Stimulated activated CD4-positive, alpha-beta T cell treated with anti-CD3 and anti-CD28 coated beads, Interleukin-2, amount 100 ng/mL, for 48 hours (primary cell): Measurements from ENCODE around the gene SLC44A5.

Experiments
- DNase-seq, 2 donors: peaks; one replicate each; pipeline ENCODE4 v3.0.0-alpha.2; 2020

SLC44A5 gene

DNA sequence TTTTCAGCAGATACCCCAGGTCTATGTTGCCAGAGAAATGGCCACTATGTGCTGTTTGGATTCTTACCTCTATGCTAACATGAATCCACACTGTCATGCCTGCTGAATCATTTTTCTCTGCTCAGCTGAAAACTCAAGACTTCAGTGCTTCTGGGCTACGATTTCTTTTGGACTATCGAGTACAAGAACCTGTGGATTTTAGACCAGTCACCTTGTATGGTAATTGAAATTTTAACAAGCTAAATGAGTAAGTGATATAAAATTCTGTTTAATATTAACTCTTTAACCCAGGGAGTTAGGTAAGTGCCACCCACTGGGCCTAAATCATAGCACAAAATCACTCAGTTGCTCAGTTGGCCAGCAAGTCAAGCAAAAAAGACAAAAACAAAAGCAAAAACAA, 440.9 kb downstream of the SLC44A5 start:
- no peak for DNase-seq

DNA sequence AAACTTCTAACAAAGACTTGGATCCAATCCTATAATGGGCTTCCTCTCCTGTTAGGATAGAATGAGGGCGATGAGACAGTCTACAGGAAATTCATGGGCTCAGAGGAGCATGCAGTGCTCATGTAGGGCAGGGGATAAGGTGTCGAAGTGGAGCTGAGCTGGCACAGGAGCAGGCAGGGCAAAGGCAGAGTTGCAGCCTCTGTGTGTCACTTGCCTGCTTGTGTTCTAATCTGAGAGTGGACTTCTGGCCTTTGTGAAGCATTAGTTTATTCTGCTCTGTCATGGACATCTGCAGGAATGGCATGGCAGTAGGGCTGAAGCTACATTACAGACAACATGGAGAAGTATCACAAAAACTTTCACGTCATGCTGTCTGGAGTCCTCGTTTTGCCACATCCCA, 444.1 kb downstream of the SLC44A5 start:
- DNase-seq: no peak

DNA sequence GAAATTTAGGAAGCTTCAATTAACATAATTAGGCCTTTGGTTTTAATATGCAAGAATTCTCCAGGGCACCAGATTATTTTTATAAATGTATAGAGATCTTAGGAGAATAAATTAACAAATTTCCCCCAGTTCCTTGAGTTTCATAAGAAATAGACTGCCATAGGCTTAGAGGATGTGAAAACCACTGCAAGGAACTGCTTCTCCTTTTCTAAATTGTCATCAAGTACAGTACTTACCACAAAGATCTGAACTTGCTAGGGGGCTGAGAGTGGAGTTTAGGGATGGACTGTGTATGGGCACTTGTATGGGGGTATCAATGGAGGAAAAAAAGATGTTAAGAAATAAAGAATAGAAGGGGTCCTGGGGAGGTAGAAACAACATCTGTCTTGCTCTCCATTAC, 445.6 kb downstream of the SLC44A5 start:
- DNase-seq: no peak

DNA sequence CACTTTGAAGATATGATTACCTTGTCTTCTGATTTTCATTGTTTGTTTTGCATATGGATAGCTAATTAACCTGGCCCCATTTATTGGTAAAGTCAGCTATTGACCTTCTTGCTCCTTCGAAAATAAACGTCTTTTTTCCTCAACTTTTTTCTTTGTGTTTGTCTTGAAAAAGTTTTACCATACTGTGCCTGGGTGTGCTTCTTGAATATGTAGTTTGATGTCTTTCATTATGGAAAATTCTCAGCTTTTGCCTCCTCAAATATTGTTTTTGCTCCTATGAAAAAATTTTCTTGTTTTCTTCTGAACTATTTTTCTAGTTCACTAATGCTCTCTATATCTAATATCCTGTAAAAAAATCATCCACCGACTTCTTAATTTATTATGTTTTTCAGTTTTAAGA, 451.8 kb downstream of the SLC44A5 start:
- no peak for DNase-seq
